OCI-LY1 (cell line): Measurements from ENCODE around the gene HSPA13.

Experiments used
- EZH2 ChIP-seq: fragments of 200-600 bp; sonication (generic), shearing (Covaris generic); IDR thresholded peaks from 2 replicates; pipeline ENCODE4 v1.8.0; 2017; ENCODE audit warnings: borderline replicate concordance, mixed run types, mild to moderate bottlenecking, antibody characterized with exemption, low read length, moderate library complexity, mixed read lengths
- TF ChIP-seq, protein P1 (sequence below): fragments of 200-600 bp; sonication (generic), shearing (Covaris generic); IDR thresholded peaks from 2 replicates; pipeline ENCODE4 v1.5.1; 2017; ENCODE audit warnings: mild to moderate bottlenecking, antibody characterized with exemption, low read length, moderate library complexity, mixed read lengths

DNA sequence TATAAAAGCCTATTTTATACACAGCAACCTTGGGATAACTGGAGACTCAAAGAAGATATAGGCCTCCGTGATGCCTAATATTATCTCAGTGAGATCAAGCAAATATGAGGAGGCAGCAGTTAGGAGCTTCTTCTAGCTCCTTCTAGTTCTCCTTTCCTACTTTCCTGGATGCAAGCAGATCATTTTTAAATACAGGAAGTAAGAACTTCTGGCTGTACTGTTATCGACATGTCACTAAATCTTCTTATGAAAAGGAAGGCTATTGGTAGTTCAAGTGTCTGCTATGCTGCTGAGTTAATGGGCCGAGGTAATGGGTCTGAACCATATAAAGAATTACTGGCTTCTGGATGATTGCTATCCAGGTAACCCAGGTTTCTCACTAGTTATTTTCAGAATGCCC is 15.9 kb downstream of the HSPA13 start:
- TF ChIP-seq, protein P1, sequence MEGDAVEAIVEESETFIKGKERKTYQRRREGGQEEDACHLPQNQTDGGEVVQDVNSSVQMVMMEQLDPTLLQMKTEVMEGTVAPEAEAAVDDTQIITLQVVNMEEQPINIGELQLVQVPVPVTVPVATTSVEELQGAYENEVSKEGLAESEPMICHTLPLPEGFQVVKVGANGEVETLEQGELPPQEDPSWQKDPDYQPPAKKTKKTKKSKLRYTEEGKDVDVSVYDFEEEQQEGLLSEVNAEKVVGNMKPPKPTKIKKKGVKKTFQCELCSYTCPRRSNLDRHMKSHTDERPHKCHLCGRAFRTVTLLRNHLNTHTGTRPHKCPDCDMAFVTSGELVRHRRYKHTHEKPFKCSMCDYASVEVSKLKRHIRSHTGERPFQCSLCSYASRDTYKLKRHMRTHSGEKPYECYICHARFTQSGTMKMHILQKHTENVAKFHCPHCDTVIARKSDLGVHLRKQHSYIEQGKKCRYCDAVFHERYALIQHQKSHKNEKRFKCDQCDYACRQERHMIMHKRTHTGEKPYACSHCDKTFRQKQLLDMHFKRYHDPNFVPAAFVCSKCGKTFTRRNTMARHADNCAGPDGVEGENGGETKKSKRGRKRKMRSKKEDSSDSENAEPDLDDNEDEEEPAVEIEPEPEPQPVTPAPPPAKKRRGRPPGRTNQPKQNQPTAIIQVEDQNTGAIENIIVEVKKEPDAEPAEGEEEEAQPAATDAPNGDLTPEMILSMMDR = no peak
- TF ChIP-seq EZH2 = no peak
